ENCODE data around the gene RNFT1.

GRCh38 chr17:59962739-59963318, 1.7 kb downstream of the RNFT1 start:
- TF ChIP-seq EZH2 (IDR thresholded peaks at IDR 0.05; ENCODE audit: low read length, unreplicated experiment) (no peak), CTCF (conservative IDR thresholded peaks at IDR 0.05; ENCODE audit: low read depth, low read length) (no peak), EZH2phosphoT487 (IDR thresholded peaks at IDR 0.05; ENCODE audit: borderline replicate concordance, low read length) (no peak)
